Hepatic stellate cell (primary cell): ENCODE data around the gene FATE1.

Source experiments
- DNase-seq: peaks from one replicate; pipeline ENCODE4 v3.0.0; 2011; ENCODE audit warnings: low spot score

FATE1 gene

DNA sequence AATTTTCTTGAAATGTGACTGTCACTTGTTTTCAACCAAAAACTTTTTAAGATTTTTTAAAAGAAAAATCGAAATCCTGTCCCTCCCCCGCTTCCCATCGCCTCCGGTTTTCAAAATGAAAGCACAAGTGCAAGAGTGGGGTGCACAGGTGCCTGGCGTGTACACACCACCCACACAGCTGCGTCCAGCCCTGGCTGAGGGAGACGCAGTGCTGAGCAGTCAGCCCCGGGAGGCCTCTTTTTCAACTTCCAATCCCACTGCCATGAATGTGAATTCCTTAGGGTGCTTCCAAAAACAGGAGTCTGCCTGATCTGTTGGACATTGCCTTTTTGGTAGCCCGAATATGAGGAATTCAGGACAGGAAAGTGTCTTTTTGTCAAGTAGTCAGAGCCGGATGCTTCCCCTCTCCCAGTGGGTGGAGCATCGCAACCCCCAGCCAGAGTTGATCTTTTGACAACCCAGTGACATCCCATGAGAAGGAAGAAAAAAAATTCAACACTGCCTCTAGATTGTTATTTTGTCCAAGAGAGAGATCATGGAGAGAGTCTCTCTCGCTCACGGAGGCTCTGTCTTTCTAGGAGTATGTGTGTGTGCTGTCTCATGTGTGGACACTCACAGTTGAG is 11.7 kb upstream of the FATE1 start:
- no peak for DNase-seq

DNA sequence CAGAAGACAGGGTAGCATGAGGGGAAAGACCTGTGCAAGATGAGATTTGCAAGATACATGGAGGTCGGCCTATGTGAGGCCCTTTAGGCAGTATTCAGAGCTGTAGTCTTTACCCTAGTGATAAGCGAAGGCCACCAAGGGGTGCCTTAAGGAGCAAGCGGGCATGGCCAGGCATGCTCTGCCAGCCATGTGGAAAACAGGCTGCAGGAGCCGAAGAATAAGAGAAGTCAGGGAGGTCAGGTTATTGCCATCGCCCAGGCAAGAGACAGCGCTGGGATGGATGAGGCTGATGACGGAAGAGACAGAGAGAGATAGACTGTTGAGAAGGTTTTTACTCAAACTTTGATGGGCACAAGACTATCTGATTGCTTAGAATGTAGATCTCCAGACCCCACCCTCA is 7.0 kb upstream of the FATE1 start:
- no peak for DNase-seq

GRCh38 chrX:151710457-151710856 is 5.4 kb upstream of the FATE1 start:
- no peak for DNase-seq

- no peak for DNase-seq
These were observed 4.7 kb upstream of the FATE1 start for GRCh38 chrX:151711154-151711553.

DNA sequence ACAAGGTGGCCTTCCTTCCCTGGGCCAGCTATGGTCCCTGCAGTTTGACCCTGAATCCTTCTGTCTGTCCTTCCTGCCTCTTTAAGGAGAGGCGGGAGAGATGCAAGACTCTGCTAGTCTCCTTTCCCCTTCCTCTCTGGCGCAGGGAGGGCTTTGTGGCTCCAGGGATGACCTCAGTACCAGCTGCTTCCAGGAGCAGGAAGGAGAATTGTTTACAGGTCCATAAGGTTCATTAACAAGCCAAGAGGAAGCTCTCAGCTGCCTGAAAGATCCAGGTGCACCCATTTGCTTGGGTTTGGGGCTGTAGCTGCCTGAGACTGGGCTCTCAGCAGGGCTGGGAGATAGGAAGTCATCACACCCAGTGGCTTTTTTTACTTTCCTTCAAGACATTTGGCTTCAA is 4.0 kb upstream of the FATE1 start:
- no peak for DNase-seq

DNA sequence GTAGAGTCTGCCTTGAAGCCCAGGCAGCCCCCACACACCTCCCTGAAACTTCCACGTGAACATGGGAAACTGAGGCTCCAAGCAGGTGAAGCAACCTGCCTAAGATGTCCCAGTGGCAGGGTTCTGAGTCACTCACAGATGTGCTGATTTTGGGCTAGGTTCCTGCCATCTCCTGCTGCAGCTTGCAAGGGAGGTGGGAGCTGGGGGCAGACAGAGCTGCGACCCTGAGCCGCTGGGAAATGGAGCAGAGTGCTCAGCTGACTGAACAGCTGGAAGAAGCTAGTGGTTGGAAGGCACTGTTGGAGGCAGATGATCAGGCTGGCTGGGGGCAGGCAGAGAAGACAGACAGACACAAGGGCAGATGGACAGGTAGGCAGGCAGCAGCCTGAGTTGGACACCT is 3.6 kb upstream of the FATE1 start:
- DNase-seq: no peak

- DNase-seq: peak; percentile 31
These were observed 2.0 kb upstream of the FATE1 start for GRCh38 chrX:151713849-151714248.

DNA sequence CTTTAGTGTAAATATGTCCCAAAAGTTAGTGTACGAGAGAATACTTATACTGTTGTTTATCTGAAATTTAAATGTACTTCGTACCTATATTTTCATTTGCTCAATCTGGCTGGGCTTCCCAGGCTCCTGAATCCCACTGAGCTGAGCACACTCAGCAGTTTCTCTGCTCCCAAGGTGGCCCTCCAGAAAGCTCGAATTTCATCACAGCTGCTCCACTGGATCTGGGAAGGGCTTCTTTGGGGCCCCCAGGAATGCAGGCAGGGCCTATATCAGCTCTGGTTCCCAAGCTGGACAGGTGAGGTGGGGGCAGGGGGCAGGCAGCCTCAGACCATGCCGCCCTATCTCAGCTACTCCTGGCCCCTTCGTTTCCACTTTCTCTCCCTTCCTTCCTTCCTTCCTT is 1.5 kb upstream of the FATE1 start:
- no peak for DNase-seq

DNA sequence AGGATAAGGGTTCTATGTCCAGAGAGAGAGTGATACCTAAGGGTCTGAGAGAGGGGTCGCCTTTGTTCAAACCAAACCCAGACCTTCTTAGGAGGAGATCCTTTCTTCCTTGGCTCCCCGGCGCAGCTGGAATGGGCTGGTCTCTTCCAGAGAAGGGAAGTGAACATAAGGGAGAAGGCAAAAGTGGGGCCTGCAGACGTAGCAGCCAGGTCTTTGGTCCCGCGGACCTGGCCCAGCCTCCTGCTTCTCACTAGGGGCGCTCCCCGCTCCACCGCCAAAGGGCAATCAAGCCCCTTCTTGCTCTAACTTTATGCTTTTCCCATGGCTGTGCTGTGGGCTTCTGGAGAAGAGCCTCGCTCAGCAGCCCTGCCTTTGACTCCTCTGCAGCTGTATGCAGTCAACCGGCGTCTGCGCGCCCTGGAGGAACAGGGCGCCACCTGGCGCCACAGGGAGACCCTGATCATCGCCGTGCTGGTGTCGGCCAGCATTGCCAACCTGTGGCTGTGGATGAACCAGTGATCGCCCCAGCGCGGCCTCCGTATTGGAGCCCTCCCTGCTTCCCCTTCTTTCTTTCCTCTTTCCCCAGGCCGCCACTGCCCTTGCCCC is 6.5 kb downstream of the FATE1 start:
- DNase-seq: no peak

- DNase-seq: no peak
These were observed 7.4 kb downstream of the FATE1 start for GRCh38 chrX:151723156-151723760.

DNA sequence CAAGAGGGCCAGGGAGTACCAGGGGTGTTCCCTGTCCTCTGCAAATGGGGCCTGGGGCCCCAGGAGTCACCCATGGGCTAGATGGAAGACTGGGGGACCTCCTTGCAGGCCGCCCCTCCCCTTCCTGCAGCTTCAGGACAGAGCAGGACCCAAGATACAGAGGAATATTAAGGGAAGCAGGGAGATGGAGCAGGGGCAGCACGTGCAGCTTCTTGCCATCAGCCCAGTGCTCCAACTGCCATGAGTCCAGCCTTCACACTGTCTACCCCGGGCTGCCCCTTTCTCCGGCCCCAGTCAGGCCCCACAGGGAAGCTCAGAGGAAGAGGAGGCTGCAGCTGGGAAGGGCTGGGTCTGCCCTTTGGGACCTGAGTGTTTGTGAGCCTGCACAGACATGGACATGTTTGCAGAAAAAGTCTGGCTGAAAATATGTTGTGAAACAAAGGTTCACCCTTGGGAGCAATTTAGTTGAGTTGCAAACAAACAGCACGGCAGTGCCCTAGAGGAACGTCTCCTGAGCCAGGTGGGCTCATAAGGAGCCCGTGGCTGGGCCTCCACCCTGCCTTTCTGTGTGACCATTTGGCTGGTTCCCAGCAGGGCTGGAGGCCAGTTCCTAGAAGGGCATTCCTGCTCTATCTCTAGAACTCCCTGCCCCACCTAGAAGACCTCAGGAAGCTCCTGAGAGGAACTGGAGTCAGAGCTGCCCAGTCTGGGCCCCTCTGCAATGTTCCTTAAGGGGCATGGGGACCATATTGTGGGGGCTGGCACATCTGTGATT is 8.9 kb downstream of the FATE1 start:
- no peak for DNase-seq

- DNase-seq: no peak
These were observed 9.4 kb downstream of the FATE1 start for GRCh38 chrX:151725338-151725614.

GRCh38 chrX:151726751-151727150 is 10.9 kb downstream of the FATE1 start:
- no peak for DNase-seq

GRCh38 chrX:151727346-151727745 is 11.5 kb downstream of the FATE1 start:
- no peak for DNase-seq

GRCh38 chrX:151729056-151729725 is 13.4 kb downstream of the FATE1 start:
- DNase-seq: no peak

DNA sequence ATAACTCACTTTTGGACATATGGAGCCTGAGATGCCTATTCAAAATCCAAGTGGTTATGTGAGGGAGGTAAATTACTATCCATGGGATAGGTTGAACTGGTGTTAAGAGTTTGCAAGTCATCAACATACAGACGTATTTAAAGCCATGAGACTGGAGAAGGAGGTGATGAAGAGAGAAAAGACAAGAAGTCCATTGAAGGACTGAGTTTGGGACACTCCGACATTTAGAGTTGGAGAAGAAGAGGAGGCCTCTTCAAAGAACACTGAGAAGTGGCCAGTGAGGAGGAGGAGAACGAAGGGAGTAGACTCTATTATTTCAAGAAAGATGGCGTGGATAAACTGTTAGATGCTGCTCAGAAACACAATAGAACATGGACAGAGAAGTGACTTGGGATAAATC is 18.6 kb downstream of the FATE1 start, which contains the start of gene CNGA2:
CNGA2 (plus strand) TSS at position 301 of the 400 bp plus-strand sequence. CDS start 3,738 bp downstream, outside the sequence.
- DNase-seq: no peak

DNA sequence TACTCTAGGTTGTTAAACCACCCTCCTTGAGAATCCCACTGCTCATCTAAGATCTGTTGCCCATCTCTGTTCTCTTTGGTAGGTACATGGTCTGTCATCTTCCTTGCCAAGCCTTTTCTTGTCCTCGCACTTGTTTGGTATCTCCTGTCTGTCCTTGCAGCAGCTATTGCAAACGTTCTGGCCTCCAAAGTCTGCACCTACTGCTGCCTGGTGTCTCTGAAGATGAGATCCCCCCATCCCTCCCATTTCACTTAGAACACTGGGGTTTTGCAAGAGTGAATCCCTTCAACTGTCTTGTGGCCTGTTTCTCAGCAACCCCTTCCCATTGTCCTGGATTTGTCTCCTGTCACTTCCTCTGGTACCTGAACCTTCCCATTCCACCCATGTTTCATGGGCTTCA is 19.4 kb downstream of the FATE1 start:
- DNase-seq: no peak

DNA sequence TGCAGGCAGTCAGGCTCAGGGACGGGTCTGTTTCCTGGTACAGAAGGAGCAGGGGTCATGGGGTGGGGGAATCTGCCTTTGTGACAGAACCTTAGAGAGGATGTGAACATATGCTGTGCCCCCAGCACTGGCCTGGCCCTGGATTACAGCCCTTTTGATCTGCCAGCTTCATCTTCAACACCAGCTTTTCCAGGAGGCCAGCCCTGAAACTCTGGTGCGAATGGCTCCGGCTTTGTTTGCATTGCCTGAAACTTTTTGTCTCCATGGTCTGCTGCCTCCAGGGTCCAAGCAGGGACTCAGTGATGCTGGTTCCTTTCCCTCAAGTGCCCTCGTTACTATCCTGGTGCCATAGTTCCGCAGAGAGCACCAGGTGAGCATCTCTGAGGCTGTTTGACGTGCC is 20.9 kb downstream of the FATE1 start:
- no peak for DNase-seq

- no peak for DNase-seq
These were observed 21.7 kb downstream of the FATE1 start for GRCh38 chrX:151737494-151737893.

- no peak for DNase-seq
These were observed 22.9 kb downstream of the FATE1 start for GRCh38 chrX:151738751-151739150.

DNA sequence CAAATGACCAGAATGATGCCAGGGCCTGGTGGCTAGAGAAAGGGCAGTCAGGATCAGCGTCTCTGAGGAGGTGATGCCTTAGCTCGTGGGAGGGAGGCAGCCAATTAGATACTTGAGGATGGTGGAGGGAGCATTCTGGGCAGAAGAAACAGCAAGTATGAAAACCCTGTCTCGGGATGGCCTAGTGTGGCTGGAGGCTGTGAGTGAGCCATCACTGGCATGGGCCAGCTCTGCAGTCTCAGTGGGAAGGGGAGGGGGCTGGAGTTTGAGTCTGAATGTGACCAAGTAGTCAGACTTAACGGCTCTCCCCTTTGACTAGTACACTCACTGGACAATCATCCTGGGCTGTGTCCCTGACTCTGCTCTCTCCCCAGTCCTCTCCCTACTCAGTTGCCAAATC is 25.8 kb downstream of the FATE1 start:
- no peak for DNase-seq

DNA sequence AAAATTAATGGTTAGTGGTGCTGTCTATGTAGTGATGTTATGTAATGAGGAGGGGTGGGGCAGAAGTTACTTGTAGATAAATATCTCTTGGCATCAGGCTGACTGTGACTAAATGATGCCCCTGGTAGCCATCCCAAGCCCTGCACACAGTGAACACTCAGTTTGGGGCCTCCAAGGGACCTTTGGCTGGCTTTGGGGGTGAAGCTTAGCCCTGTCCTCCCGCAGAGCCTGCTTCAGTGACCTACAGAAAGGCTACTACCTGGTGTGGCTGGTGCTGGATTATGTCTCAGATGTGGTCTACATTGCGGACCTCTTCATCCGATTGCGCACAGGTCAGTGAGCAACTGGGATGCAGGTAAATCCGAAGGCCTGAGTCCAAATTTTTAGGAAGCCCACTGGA is 26.5 kb downstream of the FATE1 start:
- no peak for DNase-seq
